HG03103 (cell line): ENCODE results near the gene GJD3.
"Not testable (repeated sequence)": the region's sequence is repeated elsewhere in the genome, so short reads cannot be mapped to it uniquely, and the experiment has no call there.

Experiments
- ATAC-seq: cut with Tn5 transposase; IDR thresholded peaks from one replicate; pipeline ENCODE4 v1.9.1; 2021; ENCODE audit warnings: low read depth; ENCODE audit not compliant: unreplicated experiment

The GJD3 gene

DNA sequence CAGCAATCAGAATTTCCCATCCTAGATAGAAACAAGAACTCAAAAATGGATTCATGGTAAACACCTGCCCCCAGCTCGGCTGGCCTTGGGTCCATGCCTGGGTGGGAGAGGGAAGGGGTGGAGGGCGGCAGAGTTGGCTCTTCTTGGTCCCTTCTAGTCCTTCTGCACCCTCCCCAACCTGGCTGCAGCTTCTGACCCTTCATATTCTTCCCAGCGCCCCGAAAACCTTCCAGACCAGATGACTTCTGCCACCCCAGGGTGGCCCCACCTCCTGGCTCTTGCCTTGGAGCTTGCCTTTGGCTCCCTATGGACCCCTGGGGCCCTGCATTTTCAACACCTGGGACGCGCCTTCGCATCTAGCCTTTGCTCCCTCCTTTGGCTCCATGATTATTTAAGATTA lies 5.4 kb upstream of the GJD3 start:
- no peak for ATAC-seq

DNA sequence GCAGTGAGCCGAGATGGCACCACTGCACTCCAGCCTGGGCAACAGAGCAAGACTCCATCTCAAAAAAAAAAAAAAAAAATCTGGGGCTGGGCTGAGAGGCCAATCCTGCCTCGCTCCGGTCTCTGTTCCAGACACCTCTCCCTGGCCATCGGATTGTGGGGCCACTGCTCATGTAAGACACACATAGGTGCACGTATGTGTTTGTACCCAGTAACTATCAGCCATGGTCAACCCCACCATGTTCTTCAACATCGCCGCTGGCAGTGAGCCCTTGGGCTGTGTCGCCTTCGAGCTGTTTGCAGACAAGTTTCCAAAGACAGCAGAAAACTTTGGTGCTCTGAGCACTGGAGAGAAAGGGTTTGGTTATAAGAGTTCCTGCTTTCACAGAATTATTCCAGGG lies 3.2 kb upstream of the GJD3 start:
- not testable (repeated sequence) for ATAC-seq

DNA sequence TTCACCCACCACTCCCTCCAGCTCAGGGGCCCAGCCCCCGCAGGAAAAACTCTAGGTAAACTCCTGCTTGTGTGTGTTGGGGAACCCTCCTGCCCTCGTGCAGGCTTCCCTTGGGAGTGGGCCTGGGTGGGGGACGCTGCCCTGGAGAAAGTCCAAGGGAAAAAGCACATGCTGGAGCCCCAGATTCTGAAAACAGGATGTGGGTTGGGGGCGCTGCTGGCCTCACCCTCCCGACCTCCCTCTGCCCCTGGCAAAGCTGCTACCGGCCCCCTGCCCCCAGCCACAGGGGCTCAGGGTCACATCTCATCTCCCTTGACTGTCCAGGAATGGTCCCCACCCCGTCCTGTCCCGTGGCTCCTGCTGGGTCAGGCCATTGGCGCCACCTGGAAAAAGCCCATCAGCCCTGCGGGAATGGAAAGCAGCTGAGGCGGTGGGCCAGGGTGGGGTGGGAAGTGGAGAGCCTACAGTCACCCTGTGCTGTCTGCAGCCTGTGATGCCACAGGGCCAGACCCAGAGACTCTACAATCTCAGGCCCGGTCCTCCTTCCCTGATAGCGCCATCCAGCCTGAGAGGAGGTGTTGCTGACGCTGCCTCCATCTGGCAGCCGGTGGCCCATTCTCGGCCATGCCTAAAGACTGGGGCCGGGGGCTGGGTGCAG lies 2.5 kb upstream of the GJD3 start:
- no peak for ATAC-seq

DNA sequence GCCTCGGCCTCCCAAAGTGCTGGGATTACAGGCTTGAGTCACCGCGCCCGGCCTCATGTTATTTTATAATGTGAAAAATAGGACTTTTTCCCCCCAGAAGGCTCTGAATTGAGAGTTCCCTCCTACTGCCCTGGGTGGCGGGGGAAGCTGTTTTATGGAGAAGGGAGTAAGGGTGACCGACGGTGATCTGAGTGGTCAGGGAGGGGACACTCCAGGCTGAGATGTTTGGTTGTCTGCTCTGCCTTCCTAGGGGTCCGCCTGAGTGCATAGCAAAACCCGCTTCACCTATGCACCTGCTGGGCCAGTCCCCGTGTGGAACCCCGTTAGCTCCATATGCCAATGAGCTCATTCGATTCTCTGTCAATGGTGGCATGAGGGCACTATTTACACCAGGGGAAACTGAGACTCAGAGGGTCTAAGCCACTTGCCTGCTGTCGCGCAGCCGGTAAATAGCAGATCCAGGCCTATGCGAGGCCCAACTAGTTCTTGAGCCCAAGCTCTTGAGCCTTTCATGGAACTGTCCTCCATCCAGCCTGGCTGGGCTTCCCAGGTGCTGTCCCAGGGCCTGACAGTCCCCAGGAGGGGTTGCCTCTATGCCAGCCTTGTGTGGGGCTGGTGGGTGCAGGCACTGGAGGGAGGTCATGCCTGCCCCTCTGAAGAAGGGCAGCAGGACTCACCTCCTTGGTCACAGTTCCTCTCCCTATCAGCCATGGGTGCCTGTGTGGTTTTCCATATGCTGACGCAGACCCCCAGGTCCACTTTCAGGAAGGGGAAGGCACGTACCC lies 1.7 kb upstream of the GJD3 start:
- no peak for ATAC-seq

DNA sequence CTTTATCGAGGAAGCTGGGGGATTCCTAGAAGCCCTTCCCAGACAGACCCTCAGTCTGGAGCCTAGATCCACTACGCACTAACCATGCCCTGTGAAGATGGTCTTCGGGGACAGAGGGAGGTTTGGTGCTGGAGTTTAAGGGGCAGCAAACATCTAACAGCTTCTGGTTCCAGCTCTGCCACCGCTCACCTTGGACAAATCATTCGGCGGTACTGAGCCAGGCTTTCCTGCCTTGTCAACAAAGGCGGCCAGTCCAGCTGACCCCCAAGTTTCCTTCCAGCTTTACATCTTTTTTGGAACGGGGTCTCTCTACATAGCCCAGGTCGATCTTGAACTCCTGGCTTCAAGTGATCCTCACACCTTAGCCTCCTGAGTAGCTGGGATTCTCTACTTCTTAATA lies 369 bp upstream of the GJD3 start:
- ATAC-seq: no peak

DNA sequence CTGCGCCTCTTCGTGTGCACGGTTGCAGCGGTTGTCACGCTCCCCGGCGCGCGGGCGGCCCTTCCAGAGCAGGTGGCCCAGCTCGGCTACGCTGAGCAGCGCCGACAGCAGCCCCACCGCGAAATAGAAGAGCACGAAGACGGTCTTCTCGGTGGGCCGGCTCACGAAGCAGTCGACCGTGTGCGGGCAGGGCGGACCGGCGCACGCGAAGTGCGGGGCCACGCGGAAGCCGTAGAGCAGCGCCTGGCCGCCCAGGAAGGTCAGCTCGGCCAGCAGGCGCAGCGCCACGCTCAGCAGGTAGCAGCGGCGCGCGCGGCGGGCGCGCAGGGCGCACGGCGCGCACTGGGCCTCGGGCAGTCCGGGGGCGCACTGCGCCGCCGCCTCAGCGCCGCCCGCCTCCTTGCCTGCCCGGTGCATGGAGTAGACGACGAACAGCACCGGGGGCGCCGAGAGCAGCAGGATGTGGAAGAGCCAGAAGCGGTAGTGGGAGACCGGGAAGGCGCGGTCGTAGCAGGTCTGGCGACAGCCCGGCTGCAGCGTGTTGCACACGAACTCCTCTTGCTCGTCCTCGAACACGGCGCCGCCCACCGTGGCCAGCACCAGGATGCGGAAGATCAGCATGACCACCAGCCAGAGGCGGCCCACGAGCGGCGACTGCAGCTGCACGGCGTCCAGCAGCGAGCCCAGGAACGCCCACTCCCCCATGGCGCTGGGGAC lies 1.3 kb downstream of the GJD3 start:
- ATAC-seq: no peak

DNA sequence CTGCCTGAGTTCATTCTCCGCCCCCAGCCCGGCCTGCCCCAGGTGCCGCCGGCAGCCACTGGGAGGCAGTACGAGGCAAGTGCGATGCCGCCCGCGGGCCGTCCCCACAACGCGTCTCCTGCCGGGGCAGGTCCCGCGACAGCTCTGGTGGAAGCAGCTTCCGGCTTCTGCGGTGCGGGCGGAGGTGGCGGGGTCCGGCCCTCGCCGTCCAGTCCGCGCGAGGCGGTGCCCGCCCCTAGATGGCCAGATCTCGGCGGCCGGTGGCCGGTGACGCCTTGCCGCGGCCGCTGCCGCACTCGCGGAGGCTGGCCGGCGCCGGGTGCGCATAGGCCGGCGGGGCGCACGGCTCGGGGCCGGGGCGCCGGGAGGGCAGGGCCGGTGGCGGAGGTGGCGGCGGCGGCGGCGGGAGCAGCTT lies 1.8 kb downstream of the GJD3 start:
- no peak for ATAC-seq

DNA sequence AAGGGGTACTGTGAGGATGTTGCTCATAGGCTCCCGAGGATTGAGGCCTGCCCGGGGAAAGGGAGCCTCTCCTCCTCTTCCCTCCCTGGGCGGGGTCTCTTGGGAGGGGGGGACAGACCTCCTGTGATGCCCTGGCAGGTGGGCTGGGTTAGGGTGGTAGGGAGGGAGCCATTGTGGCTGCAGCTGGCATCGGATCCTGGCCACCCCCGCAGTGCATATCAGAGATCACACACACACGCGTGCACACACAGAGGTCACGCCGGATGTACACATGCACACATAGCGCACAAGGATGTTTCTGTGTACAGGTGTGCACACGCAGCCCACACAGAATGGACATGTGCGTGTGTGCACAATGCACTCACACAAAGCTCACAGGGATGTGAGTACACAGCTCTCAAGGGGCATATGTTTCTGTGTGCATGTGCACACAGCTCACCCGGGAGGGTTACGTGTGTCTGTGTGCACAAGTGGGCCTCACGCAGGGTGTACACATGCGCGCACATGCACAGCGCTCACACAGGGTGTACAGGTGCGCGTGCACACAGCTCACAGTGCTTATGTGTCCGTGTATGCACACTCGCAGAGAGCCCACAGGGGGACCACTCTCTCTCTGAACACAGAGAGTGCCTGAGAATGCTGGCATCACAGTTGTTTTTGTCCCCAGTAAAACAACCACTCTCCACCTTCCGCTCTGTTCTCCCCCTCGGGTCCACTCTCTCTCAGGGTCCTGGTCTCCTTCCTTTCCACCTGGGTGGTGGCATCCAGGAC lies 2.4 kb downstream of the GJD3 start:
- ATAC-seq: no peak

DNA sequence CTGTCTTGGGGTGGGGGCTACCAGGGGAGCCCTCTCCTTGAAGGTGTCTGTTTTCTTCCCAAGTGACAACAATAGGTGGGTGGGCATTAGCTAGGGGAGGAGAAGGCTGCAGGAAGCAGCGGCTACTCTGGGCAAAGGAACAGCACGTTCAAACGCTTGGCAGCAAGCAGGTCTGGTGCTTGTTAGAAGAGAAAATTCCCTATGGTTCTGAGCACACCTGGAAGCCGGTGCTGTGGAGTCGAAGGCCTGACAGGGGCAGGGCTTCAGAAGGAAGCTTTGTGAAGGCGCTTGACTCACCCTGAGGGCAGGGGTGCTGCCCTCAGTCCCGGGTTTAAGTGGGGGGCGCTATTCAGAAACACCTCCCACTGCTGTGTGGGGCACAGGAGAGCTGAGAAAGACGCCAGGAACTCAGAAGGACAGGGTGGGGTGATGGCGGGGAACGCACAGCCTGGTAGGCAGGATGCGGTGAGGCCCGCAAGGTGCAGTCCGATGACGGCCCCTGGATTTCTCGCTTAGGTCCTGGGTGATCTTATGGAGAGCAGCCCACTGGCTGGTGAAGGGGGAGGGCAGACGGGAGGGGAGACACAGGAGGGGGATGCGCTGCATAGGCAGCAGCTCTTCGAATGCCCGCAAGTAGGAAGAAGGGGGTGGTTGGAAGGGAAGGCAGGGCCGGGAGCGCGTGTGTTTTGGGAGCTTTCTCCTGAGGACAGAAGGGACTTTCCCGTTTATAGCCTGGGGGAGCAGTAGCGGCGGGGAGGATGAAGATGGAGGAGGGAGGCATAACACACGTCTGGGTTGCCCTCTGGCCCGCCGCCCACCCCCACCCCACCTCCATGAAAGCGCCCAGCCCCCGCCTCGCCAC lies 3.2 kb downstream of the GJD3 start:
- no peak for ATAC-seq

DNA sequence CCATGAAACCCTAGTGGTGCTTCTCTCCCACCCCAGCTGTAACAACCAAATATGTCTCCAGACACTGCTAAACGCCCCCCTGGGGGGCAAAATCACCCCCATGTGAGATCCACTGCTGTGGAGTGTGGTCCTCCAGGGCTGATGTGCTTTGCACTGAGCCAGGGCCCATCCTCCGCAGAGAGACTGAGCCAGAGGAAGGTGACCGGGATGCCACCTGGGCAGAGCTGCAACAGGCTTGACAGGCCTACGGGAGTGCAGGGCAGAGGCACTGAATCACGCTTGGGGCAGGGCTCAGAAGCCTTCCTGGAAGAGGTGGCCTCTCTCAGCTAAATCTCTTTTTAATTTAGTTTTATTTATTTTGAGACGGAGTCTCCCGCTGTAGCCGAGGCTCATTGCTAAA lies 4.4 kb downstream of the GJD3 start:
- no peak for ATAC-seq

DNA sequence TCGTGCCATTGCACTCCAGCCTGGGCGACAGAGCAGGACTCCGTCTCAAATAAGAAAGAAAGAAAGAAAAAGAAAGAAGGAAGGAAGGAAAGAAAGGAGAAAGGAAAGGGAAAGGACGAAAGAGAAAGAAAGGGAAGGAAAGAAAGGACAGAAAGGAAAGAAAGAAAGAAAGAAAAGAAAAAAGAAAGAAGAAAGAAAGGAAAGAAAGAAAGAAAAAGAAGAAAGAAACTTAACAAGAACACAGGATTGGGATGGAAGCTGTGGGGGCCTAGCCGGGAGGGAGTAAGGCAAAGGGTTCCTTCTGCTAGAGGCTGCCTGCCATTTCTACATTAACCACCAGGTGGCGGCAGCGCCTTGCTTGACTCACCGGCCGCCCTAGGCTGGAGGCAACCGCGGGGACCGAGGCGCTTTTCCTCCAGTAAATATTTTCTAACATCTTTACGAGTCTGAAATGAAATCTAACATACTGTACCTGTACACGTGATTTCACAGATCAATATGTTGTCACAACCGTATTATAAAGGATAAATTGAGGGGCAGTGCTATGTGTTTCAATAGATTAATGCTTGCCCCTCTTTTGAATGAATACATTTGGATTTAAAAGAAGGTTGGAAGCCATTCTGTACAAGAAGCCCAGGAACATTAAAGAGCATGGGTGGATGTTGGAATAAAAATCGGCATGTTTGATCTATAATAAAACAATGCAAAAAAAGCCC lies 6.1 kb downstream of the GJD3 start:
- ATAC-seq: no peak

DNA sequence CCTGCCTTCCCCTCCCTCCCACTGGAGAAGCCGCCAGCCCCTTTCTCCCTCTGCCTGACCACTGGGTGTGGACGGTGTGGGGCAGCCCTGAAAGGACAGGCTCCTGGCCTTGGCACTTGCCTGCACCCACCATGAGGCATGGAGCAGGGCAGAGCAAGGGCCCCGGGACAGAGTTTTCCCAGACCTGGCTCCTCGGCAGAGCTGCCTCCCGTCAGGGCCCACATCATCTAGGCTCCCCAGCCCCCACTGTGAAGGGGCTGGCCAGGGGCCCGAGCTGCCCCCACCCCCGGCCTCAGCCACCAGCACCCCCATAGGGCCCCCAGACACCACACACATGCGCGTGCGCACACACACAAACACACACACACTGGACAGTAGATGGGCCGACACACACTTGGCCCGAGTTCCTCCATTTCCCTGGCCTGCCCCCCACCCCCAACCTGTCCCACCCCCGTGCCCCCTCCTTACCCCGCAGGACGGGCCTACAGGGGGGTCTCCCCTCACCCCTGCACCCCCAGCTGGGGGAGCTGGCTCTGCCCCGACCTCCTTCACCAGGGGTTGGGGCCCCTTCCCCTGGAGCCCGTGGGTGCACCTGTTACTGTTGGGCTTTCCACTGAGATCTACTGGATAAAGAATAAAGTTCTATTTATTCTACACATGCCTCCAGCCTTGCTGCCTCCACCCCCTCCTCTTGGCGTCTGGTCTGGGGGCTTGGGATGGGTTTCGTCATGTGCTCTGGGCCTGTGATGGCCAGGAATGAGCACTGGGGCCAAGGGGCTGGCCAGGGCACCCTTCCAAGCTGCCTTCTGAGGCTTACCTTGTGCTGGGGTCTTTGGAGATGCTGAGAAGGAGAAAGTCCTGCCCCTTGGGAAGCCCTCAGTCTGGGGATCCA lies 7.3 kb downstream of the GJD3 start:
- no peak for ATAC-seq

DNA sequence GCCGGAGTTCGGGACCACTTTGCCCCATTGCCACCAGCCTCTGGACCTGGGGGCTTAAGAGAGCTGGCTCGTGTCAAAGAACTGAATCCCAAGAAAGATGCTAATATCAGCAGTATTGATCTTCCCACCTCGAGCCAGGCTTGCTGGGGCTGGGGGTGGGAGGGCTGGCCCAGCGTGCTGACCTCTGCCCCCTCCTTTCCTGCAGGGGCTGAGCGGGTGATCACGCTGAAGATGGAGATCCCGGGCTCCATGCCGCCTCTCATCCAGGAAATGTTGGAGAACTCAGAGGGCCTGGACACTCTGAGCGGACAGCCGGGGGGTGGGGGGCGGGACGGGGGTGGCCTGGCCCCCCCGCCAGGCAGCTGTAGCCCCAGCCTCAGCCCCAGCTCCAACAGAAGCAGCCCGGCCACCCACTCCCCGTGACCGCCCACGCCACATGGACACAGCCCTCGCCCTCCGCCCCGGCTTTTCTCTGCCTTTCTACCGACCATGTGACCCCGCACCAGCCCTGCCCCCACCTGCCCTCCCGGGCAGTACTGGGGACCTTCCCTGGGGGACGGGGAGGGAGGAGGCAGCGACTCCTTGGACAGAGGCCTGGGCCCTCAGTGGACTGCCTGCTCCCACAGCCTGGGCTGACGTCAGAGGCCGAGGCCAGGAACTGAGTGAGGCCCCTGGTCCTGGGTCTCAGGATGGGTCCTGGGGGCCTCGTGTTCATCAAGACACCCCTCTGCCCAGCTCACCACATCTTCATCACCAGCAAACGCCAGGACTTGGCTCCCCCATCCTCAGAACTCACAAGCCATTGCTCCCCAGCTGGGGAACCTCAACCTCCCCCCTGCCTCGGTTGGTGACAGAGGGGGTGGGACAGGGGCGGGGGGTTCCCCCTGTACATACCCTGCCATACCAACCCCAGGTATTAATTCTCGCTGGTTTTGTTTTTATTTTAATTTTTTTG lies 8.5 kb downstream of the GJD3 start:
- ATAC-seq: no peak

DNA sequence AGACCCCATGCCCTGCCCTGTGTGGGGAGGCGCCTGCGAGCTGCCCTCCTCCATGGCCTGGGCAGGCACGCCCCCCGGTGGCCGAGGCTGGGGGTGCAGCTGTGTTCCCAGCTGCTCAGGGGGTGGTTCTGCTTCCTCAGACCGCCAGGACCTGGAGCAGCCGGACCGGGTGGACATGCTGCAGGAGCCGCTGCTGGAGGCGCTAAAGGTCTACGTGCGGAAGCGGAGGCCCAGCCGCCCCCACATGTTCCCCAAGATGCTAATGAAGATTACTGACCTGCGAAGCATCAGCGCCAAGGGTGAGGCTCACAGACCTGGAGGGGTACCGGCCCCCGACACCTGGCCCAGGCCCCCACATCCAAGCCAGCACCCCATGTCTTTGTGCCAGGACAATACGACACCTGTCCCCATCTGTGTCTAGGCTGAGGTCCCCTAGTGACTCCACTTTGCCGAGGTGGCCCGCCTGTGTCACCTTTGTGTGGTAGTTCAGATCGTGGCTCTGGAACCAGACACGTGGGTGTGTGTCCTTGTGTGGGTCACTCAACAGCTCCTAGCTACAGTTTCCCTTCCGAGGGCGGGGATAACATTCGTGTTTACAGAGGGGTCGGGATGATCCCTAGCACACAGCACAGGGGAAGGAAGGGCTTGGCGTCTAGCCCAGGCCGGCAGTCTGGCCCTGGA lies 9.3 kb downstream of the GJD3 start:
- no peak for ATAC-seq

DNA sequence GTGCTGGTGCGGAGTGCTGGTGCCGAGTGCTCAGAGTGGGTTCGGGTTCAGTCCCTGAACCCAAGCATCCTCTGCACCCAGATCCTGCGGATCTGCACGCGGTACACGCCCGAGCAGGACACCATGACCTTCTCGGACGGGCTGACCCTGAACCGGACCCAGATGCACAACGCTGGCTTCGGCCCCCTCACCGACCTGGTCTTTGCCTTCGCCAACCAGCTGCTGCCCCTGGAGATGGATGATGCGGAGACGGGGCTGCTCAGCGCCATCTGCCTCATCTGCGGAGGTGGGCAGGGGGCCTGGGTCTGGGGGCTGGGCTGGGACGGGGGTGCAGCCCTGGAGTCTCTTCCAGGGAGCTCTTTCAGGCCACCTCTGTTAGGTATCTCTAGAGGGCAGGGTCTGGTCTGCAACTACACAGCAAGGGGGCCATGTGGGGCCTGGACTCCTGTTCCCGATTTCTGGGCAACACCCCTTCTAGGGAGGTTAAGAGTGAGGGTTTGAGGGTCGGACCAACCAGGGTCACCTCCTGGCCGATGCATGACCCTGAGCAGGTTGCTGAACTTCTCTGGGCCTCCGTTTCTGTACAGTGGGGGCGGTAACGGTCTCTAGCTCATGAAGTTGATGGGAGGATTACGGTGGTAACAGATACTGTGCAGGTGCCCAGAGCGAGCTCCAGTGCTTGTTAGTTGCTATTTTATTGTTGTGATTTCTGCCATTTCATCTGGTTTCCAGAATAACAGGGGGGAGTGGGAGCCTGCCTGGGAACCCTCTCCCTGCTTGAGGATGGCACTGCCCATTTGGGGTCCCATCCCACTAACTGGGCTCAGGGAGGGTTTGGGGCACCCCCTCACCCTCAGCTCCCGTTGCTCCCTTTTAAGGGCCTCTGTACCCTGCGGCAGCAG lies 10.1 kb downstream of the GJD3 start:
- ATAC-seq: no peak
